GM18499 (cell line): ENCODE data around the gene USH2A.

ENCODE experiments used
- ATAC-seq: cut with Tn5 transposase; IDR thresholded peaks from one replicate; pipeline ENCODE4 v1.9.1; 2021; ENCODE audit warnings: moderate number of reproducible peaks; ENCODE audit not compliant: insufficient read depth, unreplicated experiment

USH2A gene

GRCh38 chr1:216422821-216423520 lies at the start of gene USH2A:
Gene USH2A (minus strand): TSS chr1:216423448. CDS start chr1:216422336, 1,112 bp downstream.
- ATAC-seq, result no peak

- ATAC-seq, result no peak
Observed at GRCh38 chr1:216466162-216466801, 43.0 kb upstream of the USH2A start.

GRCh38 chr1:216464489-216464888 lies 41.2 kb upstream of the USH2A start:
- ATAC-seq, result no peak

- ATAC-seq, result no peak
Observed at GRCh38 chr1:216462066-216462775, 39.0 kb upstream of the USH2A start.

- no peak for ATAC-seq
Observed at GRCh38 chr1:216461466-216461865, 38.2 kb upstream of the USH2A start.

GRCh38 chr1:216459651-216460207 lies 36.5 kb upstream of the USH2A start:
- no peak for ATAC-seq

GRCh38 chr1:216458812-216459211 lies 35.6 kb upstream of the USH2A start:
- ATAC-seq, result no peak

- no peak for ATAC-seq
Observed at GRCh38 chr1:216457356-216457755, 34.1 kb upstream of the USH2A start.

- ATAC-seq, result no peak
Observed at GRCh38 chr1:216456682-216457081, 33.4 kb upstream of the USH2A start.

GRCh38 chr1:216453777-216454176 lies 30.5 kb upstream of the USH2A start:
- no peak for ATAC-seq

- ATAC-seq, result no peak
Observed at GRCh38 chr1:216450227-216450626, 27.0 kb upstream of the USH2A start.

GRCh38 chr1:216448011-216448510 lies 24.8 kb upstream of the USH2A start:
- no peak for ATAC-seq

GRCh38 chr1:216437603-216438002 lies 14.4 kb upstream of the USH2A start:
- ATAC-seq, result no peak

GRCh38 chr1:216434232-216434631 lies 11.0 kb upstream of the USH2A start:
- ATAC-seq, result no peak

- ATAC-seq, result no peak
Observed at GRCh38 chr1:216433175-216433574, 9.9 kb upstream of the USH2A start.

- no peak for ATAC-seq
Observed at GRCh38 chr1:216430744-216431143, 7.5 kb upstream of the USH2A start.

- no peak for ATAC-seq
Observed at GRCh38 chr1:216425577-216425976, 2.3 kb upstream of the USH2A start.

- ATAC-seq, result no peak
Observed at GRCh38 chr1:216420746-216421145, 2.5 kb downstream of the USH2A start.

GRCh38 chr1:216420263-216420662 lies 3.0 kb downstream of the USH2A start:
- ATAC-seq, result no peak

GRCh38 chr1:216416488-216416887 lies 6.8 kb downstream of the USH2A start:
- no peak for ATAC-seq

GRCh38 chr1:216410026-216410425 lies 13.2 kb downstream of the USH2A start:
- no peak for ATAC-seq
